Measurements from ENCODE around the gene C1orf174. TPM values are rescaled to one million over a fixed set of nuclear protein-coding genes. Genes with fewer than 3 reads are reported as not detected.

The C1orf174 gene
- total RNA-seq, result 35.0 and 46.6 TPM in 2 replicates

GRCh38 chr1:3900150-3900968 lies at the start of gene C1orf174:
TSS of gene C1orf174 (minus strand) at chr1:3900272. CDS start at chr1:3900186, 86 bp downstream.

GRCh38 chr1:3856923-3857790 lies 42.9 kb downstream of the C1orf174 start, which contains the start of the genes CEP104 and DFFB:
TSS of gene CEP104 (minus strand) at chr1:3857211. CDS start at chr1:3852407, 4,804 bp downstream.
TSS of gene DFFB (plus strand) at chr1:3857476. CDS start at chr1:3857604, 128 bp downstream.

Other genes starting within 250 kb of the C1orf174 start
- gene TP73, start 247.8 kb downstream of the C1orf174 start, total RNA-seq, result under 0.01 and 0.12 TPM in 2 replicates
- gene CCDC27, start 147.8 kb downstream of the C1orf174 start, total RNA-seq, result not detected in 2 replicates
- 0.55 and 2.5 TPM in 2 replicates for gene SMIM1, start 127.5 kb downstream of the C1orf174 start, total RNA-seq
- gene LRRC47, start 103.8 kb downstream of the C1orf174 start, total RNA-seq, result 36.9 and 39.9 TPM in 2 replicates
- gene CEP104, start 43.1 kb downstream of the C1orf174 start, total RNA-seq, result 21.2 and 29.6 TPM in 2 replicates
- gene DFFB, start 42.8 kb downstream of the C1orf174 start, total RNA-seq, result 10.5 and 14.1 TPM in 2 replicates